HEK293T (cell line): ENCODE results near the gene AKR1C3.
"Not testable (repeated sequence)": the region's sequence is repeated elsewhere in the genome, so short reads cannot be mapped to it uniquely, and the experiment has no call there.

Experiments
- ARNT ChIP-seq: fragments of 450-650 bp; IDR thresholded peaks from 2 replicates; pipeline ENCODE4 v1.6.1; 2017; ENCODE audit warnings: mild to moderate bottlenecking
- CTBP1 ChIP-seq: fragments of 450-650 bp; IDR thresholded peaks from 2 replicates; pipeline ENCODE4 v1.6.1; 2016; ENCODE audit warnings: borderline replicate concordance
- FOXM1 ChIP-seq: fragments of 450-650 bp; IDR thresholded peaks from 2 replicates; pipeline ENCODE4 v1.6.1; 2017; ENCODE audit warnings: mild to moderate bottlenecking, borderline replicate concordance
- HDGF ChIP-seq: fragments of 450-650 bp; IDR thresholded peaks from 2 replicates; pipeline ENCODE4 v1.6.1; 2017; ENCODE audit warnings: antibody characterized with exemption, borderline replicate concordance
- SP1 ChIP-seq: fragments of 450-650 bp; IDR thresholded peaks from 2 replicates; pipeline ENCODE4 v1.6.1; 2017
- TARDBP ChIP-seq: fragments of 450-650 bp; IDR thresholded peaks from 2 replicates; pipeline ENCODE4 v1.6.1; 2016

DNA sequence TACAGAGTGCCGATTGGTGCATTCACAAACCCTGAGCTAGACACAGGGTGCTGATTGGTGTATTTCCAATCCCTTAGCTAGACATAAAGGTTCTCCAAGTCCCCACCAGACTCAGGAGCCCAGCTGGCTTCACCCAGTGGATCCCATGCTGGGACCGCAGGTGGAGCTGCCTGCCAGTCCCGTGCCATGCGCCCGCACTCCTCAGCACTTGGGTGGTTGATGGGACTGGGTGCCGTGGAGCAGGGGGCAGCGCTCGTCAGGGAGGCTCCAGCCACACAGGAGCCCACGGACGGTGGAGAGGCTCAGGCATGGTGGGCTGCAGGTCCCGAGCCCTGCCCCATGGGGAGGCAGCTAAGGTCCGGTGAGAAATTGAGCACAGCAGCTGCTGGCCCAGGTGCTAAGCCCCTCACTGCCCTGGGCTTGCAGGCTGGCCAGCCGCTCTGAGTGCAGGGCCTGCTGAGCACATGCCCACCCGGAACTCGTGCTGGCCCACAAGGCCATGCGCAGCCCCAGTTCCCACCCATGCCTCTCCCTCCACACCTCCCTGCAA is 41.2 kb upstream of the AKR1C3 start:
- TF ChIP-seq ARNT, TARDBP, FOXM1, HDGF, CTBP1, SP1: not testable (repeated sequence)
